ENCODE data around the gene TCHP. TPM values are rescaled to one million over a fixed set of nuclear protein-coding genes. Genes with fewer than 3 reads are reported as not detected.
A peak's percentile ranks its signal among the peaks of the same experiment; 100 is the strongest.

Gene TCHP
- total RNA-seq, 1 experiment from 2014 or later: 13.3 TPM

- H3K23ac ChIP-seq (ENCODE audit: insufficient read length, low read depth, low read length): no peak overlapping the region
- no peaks in the 10 kb centered on the region for H3K9me3 ChIP-seq (ENCODE audit: control insufficient read depth, low read depth, low read length)
- Mint-ChIP-seq H3K4me1 (peaks cover 19 to 23% of the 10 kb centered on the region in 2 experiments), H3K27ac (peak overlapping the region in 1 of 3 experiments; percentile 30; a peak in 3 of 7 replicates), H3K27me3 (ENCODE audit: low read depth) (no peaks in the 10 kb centered on the region), H3K9me3 (no peaks in the 10 kb centered on the region), H3K4me3 (no peak overlapping the region), H3K36me3 (ENCODE audit: insufficient read depth in 1 of 3, low read depth in 3 of 3) (peaks cover 9 to 56% (median 37%) of the 10 kb centered on the region in 3 experiments; a peak in 6 of 7 replicates)
- H4K5ac ChIP-seq (ENCODE audit: insufficient read length, low read depth, low read length): no peak overlapping the region
- no peak overlapping the region for H3T11ph ChIP-seq (ENCODE audit: low read length)
- H3K9ac ChIP-seq (ENCODE audit: extremely low read depth, insufficient read length, low read length): no peak overlapping the region
- no peaks in the 10 kb centered on the region for H3K27me3 ChIP-seq (ENCODE audit: insufficient read depth, low read length)
- no peak overlapping the region for H3K27ac ChIP-seq (ENCODE audit: insufficient read length, low read depth, low read length)
- H2BK5ac ChIP-seq (ENCODE audit: insufficient read length, low read length): no peak overlapping the region
- H4K91ac ChIP-seq (ENCODE audit: insufficient read length, low read depth, low read length): no peak overlapping the region
- no peak overlapping the region for H3K14ac ChIP-seq (ENCODE audit: insufficient read depth, low read length)
- no peak overlapping the region for H3K4me2 ChIP-seq (ENCODE audit: insufficient read depth, insufficient read length, low read length)
- peak; percentile 61 for DNase-seq
- H2BK120ac ChIP-seq (ENCODE audit: low read depth, low read length, poor library complexity, severe bottlenecking): no peak overlapping the region
- no peak overlapping the region for H2AFZ ChIP-seq (ENCODE audit: low read length)
- peaks cover 4% of the 10 kb centered on the region for H4K20me1 ChIP-seq (ENCODE audit: control insufficient read depth, insufficient read depth, insufficient read length)
- no peaks in the 10 kb centered on the region for H3K79me2 ChIP-seq (ENCODE audit: insufficient read depth, low read length)
- no CpG with 5 or more reads among the region's 7 CpGs for WGBS (ENCODE audit: extremely low coverage, insufficient read length, low lambda C conversion rate)
- peaks cover 3% of the 10 kb centered on the region; the same call in 1 of the 2 replicates for H3K4me1 ChIP-seq (ENCODE audit: insufficient read depth, low read length)
- no peak overlapping the region for H3K56ac ChIP-seq (ENCODE audit: insufficient read length, low read depth, low read length)
- no peaks in the 10 kb centered on the region for H3K79me1 ChIP-seq (ENCODE audit: insufficient read depth, low read depth, low read length, poor library complexity, severe bottlenecking)
- no peak overlapping the region for H2BK15ac ChIP-seq (ENCODE audit: low read depth, low read length)
- H3K4ac ChIP-seq (ENCODE audit: low read depth, low read length): no peak overlapping the region
- no peaks in the 10 kb centered on the region for H3K23me2 ChIP-seq (ENCODE audit: insufficient read length, low read depth, low read length, poor library complexity, severe bottlenecking)
- no peak overlapping the region for H3K18ac ChIP-seq (ENCODE audit: insufficient read length, low read depth, low read length)
- H2AK5ac ChIP-seq (ENCODE audit: insufficient read length, low read length): no peak overlapping the region
- no peak overlapping the region for H2BK12ac ChIP-seq (ENCODE audit: insufficient read length, low read depth, low read length)
- TF ChIP-seq, protein P1, sequence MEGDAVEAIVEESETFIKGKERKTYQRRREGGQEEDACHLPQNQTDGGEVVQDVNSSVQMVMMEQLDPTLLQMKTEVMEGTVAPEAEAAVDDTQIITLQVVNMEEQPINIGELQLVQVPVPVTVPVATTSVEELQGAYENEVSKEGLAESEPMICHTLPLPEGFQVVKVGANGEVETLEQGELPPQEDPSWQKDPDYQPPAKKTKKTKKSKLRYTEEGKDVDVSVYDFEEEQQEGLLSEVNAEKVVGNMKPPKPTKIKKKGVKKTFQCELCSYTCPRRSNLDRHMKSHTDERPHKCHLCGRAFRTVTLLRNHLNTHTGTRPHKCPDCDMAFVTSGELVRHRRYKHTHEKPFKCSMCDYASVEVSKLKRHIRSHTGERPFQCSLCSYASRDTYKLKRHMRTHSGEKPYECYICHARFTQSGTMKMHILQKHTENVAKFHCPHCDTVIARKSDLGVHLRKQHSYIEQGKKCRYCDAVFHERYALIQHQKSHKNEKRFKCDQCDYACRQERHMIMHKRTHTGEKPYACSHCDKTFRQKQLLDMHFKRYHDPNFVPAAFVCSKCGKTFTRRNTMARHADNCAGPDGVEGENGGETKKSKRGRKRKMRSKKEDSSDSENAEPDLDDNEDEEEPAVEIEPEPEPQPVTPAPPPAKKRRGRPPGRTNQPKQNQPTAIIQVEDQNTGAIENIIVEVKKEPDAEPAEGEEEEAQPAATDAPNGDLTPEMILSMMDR (conservative IDR thresholded peaks at IDR 0.05): no peak
- H2BK20ac ChIP-seq (ENCODE audit: low read depth, low read length, poor library complexity, severe bottlenecking): no peak overlapping the region
- no peak overlapping the region for H4K8ac ChIP-seq (replicated peaks; ENCODE audit: insufficient read length, low read depth, low read length)
These were observed 51.7 kb downstream of the TCHP start for GRCh38 chr12:109951751-109952150.

Data from H9 (cell line).